A673 (cell line): ENCODE results near the gene ZFR.

Experiments used
- CTCF ChIP-seq: fragments of 300-800, 200-600 bp; sonication (generic); conservative IDR thresholded peaks from 2 replicates; pipeline ENCODE4 v1.5.1; 2017; ENCODE audit warnings: low read depth, mild to moderate bottlenecking, antibody characterized with exemption, low read length, moderate library complexity, mixed read lengths
- EZH2 ChIP-seq: fragments of 200-600 bp; sonication (generic); IDR thresholded peaks from 2 replicates; pipeline ENCODE4 v1.6.1; 2017; ENCODE audit warnings: borderline replicate concordance, low read depth, mild to moderate bottlenecking, mixed read lengths, antibody characterized with exemption, low read length; ENCODE audit not compliant: poor library complexity, severe bottlenecking

- TF ChIP-seq CTCF (no peak), EZH2 (no peak)
Measured at GRCh38 chr5:32304622-32305021, 139.9 kb downstream of the ZFR start.
